HL-60 (cell line): ENCODE data around the gene PLEKHO1.

Experiments used
- DNase-seq, 2 experiments: peaks; one replicate each; pipeline ENCODE4 v3.0.0-alpha.2; 2010 to 2020; ENCODE audit warnings: low read depth in 1 of 2, low spot score in 1 of 2
- H3K27ac ChIP-seq: fragments of 250-450 bp; sonication (Bioruptor Pico); replicated peaks from 2 replicates; pipeline ENCODE4 v1.5.1; 2020; ENCODE audit warnings: mild to moderate bottlenecking, moderate library complexity
- H3K27me3 ChIP-seq: fragments of 250-450 bp; sonication (Bioruptor Pico); 2 replicates; pipeline ENCODE4 v1.5.1; 2021; ENCODE audit warnings: mild to moderate bottlenecking, moderate library complexity; ENCODE audit not compliant: insufficient read depth, poor library complexity, severe bottlenecking
- H3K4me3 ChIP-seq: replicated peaks from 2 replicates; pipeline ENCODE4 v1.5.1; 2011; ENCODE audit warnings: mild to moderate bottlenecking, control low read depth, low read length; ENCODE audit not compliant: insufficient read depth
- GABPA ChIP-seq: IDR thresholded peaks from 2 replicates; pipeline ENCODE4 v1.6.1; 2012; ENCODE audit warnings: low read depth
- POLR2AphosphoS5 ChIP-seq: IDR thresholded peaks from 2 replicates; pipeline ENCODE4 v1.6.1; 2012; ENCODE audit warnings: low read depth
- SPI1 ChIP-seq: IDR thresholded peaks from 2 replicates; pipeline ENCODE4 v1.6.1; 2012; ENCODE audit warnings: low read depth, mild to moderate bottlenecking, borderline replicate concordance
- TF ChIP-seq, protein P1 (sequence below): IDR thresholded peaks from 2 replicates; pipeline ENCODE4 v1.6.1; 2012; ENCODE audit warnings: low read depth; ENCODE audit not compliant: insufficient replicate concordance
- TF ChIP-seq, protein P2 (sequence below): IDR thresholded peaks from one replicate; pipeline ENCODE4 v1.5.1; 2011; ENCODE audit warnings: low read length, control low read depth, inconsistent platforms; ENCODE audit not compliant: insufficient read depth

PLEKHO1 gene

GRCh38 chr1:150159550-150159949, 9.8 kb downstream of the PLEKHO1 start:
- peak overlapping the region; percentile 89 for H3K27ac ChIP-seq
- TF ChIP-seq GABPA (no peak), SPI1 (peak; percentile 90), POLR2AphosphoS5 (peak; percentile 48; the same call in 1 of the 2 replicates)
- TF ChIP-seq, protein P1, sequence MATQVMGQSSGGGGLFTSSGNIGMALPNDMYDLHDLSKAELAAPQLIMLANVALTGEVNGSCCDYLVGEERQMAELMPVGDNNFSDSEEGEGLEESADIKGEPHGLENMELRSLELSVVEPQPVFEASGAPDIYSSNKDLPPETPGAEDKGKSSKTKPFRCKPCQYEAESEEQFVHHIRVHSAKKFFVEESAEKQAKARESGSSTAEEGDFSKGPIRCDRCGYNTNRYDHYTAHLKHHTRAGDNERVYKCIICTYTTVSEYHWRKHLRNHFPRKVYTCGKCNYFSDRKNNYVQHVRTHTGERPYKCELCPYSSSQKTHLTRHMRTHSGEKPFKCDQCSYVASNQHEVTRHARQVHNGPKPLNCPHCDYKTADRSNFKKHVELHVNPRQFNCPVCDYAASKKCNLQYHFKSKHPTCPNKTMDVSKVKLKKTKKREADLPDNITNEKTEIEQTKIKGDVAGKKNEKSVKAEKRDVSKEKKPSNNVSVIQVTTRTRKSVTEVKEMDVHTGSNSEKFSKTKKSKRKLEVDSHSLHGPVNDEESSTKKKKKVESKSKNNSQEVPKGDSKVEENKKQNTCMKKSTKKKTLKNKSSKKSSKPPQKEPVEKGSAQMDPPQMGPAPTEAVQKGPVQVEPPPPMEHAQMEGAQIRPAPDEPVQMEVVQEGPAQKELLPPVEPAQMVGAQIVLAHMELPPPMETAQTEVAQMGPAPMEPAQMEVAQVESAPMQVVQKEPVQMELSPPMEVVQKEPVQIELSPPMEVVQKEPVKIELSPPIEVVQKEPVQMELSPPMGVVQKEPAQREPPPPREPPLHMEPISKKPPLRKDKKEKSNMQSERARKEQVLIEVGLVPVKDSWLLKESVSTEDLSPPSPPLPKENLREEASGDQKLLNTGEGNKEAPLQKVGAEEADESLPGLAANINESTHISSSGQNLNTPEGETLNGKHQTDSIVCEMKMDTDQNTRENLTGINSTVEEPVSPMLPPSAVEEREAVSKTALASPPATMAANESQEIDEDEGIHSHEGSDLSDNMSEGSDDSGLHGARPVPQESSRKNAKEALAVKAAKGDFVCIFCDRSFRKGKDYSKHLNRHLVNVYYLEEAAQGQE, result no peak
- TF ChIP-seq, protein P2, sequence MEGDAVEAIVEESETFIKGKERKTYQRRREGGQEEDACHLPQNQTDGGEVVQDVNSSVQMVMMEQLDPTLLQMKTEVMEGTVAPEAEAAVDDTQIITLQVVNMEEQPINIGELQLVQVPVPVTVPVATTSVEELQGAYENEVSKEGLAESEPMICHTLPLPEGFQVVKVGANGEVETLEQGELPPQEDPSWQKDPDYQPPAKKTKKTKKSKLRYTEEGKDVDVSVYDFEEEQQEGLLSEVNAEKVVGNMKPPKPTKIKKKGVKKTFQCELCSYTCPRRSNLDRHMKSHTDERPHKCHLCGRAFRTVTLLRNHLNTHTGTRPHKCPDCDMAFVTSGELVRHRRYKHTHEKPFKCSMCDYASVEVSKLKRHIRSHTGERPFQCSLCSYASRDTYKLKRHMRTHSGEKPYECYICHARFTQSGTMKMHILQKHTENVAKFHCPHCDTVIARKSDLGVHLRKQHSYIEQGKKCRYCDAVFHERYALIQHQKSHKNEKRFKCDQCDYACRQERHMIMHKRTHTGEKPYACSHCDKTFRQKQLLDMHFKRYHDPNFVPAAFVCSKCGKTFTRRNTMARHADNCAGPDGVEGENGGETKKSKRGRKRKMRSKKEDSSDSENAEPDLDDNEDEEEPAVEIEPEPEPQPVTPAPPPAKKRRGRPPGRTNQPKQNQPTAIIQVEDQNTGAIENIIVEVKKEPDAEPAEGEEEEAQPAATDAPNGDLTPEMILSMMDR, result no peak
- peak in 1 of 2 experiments; percentile 70 for DNase-seq
- no peak overlapping the region for H3K4me3 ChIP-seq
- H3K27me3 ChIP-seq, result no peaks in the 10 kb centered on the region

DNA sequence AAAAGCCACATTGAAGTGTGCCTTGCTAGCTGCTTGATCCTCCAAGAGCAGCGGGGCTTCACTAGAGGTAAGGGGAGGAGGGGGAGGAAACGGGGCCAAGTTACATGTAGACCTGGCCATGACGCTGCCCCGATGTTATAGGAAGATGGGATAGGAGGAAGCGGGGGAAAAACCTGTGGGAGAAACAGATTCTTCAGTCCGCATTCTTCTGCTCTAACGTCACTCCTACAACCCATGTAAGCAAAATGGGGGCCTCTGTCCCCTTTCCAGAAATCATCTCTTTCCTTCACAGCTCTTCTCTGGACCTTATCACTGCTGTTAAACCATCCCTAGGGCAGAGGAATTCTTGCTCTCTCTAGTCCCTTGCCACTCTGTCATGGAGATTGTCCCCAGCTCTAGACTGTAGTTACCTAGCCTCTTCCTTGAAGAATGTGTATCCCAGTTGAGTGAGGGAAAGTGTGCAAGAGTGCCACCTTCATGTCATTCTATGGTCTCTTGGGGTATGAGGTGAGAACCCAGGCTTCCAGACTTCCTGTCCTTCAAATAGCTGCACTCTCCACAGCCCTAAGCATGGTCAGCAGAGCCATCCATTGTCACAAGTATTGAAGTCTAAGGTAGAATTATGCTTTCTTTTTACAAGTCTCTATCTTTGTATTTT, 11.4 kb downstream of the PLEKHO1 start:
- no peak for DNase-seq
- Histone ChIP-seq H3K27ac (peak overlapping the region; percentile 89), H3K27me3 (no peaks in the 10 kb centered on the region), H3K4me3 (no peak overlapping the region)
- TF ChIP-seq, protein P2, result no peak
- TF ChIP-seq, protein P1, result no peak
- TF ChIP-seq GABPA (no peak), POLR2AphosphoS5 (no peak), SPI1 (no peak)

DNA sequence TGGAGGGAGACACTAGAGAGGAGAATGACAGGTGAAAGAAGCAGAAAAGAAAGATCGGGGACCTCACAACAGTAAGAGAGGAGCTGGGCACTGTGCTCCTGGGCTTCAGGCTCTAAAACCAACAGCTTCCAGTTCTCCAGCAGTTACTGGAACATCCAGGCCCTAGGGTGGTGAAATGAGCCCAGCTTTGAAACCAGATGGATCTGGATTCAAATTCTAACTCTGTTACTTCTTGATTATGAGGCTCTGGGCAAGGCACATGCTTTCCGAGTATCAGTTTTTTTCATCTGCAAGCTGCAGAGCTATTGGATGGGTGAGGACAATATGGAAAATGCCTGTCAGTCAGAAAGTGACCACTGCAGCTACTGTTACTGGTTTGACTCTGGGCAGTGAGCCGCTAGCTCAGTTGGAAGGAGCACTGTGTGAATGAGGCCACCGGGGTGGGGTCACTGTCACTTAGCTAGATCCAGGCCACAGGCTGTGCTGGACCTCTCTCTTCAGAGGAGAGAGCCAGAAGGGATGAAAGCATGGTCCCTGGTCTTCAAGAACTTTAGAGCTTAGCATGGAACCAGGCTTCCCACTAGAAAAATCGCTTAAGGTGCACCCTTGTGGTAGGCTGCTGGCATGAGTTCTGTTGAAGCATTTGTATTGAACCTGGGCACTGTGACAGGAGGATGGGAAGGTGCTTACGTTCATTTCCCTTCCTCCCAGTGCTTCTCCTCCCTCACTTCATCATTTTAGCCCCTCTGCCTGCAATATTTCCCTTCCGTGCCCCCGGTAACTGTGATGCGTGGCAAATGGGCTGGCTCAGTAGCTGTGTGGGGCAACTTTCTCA, 12.2 kb downstream of the PLEKHO1 start:
- peak in 1 of 2 experiments; percentile 61 for DNase-seq
- H3K4me3 ChIP-seq, result no peak overlapping the region

More for the DNA sequence above, 12.2 kb downstream of the PLEKHO1 start:
- Histone ChIP-seq H3K27me3 (no peaks in the 10 kb centered on the region), H3K27ac (peak overlapping the region; percentile 89)
- TF ChIP-seq, protein P1, result no peak
- TF ChIP-seq, protein P2, result no peak
- no peak for TF ChIP-seq GABPA
- TF ChIP-seq POLR2AphosphoS5, result no peak
- no peak for TF ChIP-seq SPI1
